Measurements from ENCODE around the gene CPSF7.
A peak's percentile ranks its signal among the peaks of the same experiment; 100 is the strongest.

Gene CPSF7

GRCh38 chr11:61446211-61446651 is 16.5 kb upstream of the CPSF7 start:
- H3K9me3 ChIP-seq (ENCODE audit: control insufficient read depth, insufficient read depth, low read depth, low read length), result no peaks in the 10 kb centered on the region
- POLR2A ChIA-PET, result no interaction called here
- H3K36me3 ChIP-seq (ENCODE audit: control insufficient read depth in 2 of 2, insufficient read depth in 1 of 2, low read length in 2 of 2), result peaks cover 14 to 87% of the 10 kb centered on the region in 2 experiments; a peak in 2 of 3 replicates
- TF ChIP-seq ZBTB21 (tag by site-specific recombination; IDR thresholded peaks at IDR 0.05) (no peak), ZIC2 (tag by site-specific recombination; IDR thresholded peaks at IDR 0.05) (peak; percentile 59), PBX3 (CRISPR knock-in tag; IDR thresholded peaks at IDR 0.05) (no peak), ZSCAN30 (tag by site-specific recombination; IDR thresholded peaks at IDR 0.05) (peak; percentile 73; the same call in 1 of the 2 replicates), ZEB2 (tag by site-specific recombination; IDR thresholded peaks at IDR 0.05) (peak; percentile 15; the same call in 1 of the 2 replicates), SP7 (tag by site-specific recombination; IDR thresholded peaks at IDR 0.05) (peak; percentile 43; the same call in 1 of the 2 replicates), ZNF600 (tag by site-specific recombination; IDR thresholded peaks at IDR 0.05) (peak; percentile 44; the same call in 1 of the 2 replicates), ZNF362 (tag by site-specific recombination; IDR thresholded peaks at IDR 0.05) (0 out of 2 replicates have a peak, but pooled peaks have one; percentile 23), ZNF433 (tag by site-specific recombination; IDR thresholded peaks at IDR 0.05; ENCODE audit: low read depth) (no peak), CTCF (tag by site-specific recombination; IDR thresholded peaks at IDR 0.05) (peak; percentile 77), ZNF76 (tag by site-specific recombination; IDR thresholded peaks at IDR 0.05; ENCODE audit: borderline replicate concordance, low read depth) (no peak), KLF17 (tag by site-specific recombination; IDR thresholded peaks at IDR 0.05) (0 out of 2 replicates have a peak, but pooled peaks have one; percentile 32), GLIS2 (tag by site-specific recombination; IDR thresholded peaks at IDR 0.05) (no peak), ZBTB20 (tag by site-specific recombination; IDR thresholded peaks at IDR 0.05) (no peak), ZNF660 (tag by site-specific recombination; IDR thresholded peaks at IDR 0.05) (peak; percentile 47; the same call in 1 of the 2 replicates), ZNF221 (tag by site-specific recombination; IDR thresholded peaks at IDR 0.05; ENCODE audit: borderline replicate concordance) (no peak), ZBTB11 (tag by site-specific recombination; conservative IDR thresholded peaks at IDR 0.05; ENCODE audit: low read depth) (no peak), ZNF398 (tag by site-specific recombination; IDR thresholded peaks at IDR 0.05) (no peak), PRDM10 (tag by site-specific recombination; IDR thresholded peaks at IDR 0.05) (peak; percentile 37; the same call in 1 of the 2 replicates), KLF9 (tag by site-specific recombination; IDR thresholded peaks at IDR 0.05; ENCODE audit: low read depth) (no peak), ZBTB17 (tag by site-specific recombination; IDR thresholded peaks at IDR 0.05) (0 out of 2 replicates have a peak, but pooled peaks have one; percentile 23)

More at GRCh38 chr11:61446211-61446651, 16.5 kb upstream of the CPSF7 start:
- Histone ChIP-seq H3K4me3 (ENCODE audit: low read depth, low read length) (no peak overlapping the region), H3K27ac (ENCODE audit: extremely low read depth, low read depth, low read length) (no peak overlapping the region), H3K4me1 (ENCODE audit: control insufficient read depth, insufficient read depth, low read length) (no peaks in the 10 kb centered on the region)
- CTCF ChIA-PET, result interaction anchor here (0.6 to 6.5 kb wide), 49 partner anchors 8 to 1644 kb away, joined by 3 to 118 read pairs (median 4); partner anchors contain the start of genes LRRC10B and SDHAF2

Measured in HEK293 (cell line).